NCI-H2227 (cell line): Measurements from ENCODE around the gene LHX8.
"Not testable (repeated sequence)": the region's sequence is repeated elsewhere in the genome, so short reads cannot be mapped to it uniquely, and the experiment has no call there.

Source experiments
- DNase-seq: peaks from one replicate; lab custom pipeline; 2025; ENCODE audit not compliant: unreplicated experiment; lab: John Stamatoyannopoulos, UW

The LHX8 gene

GRCh38 chr1:75132812-75133619, 1.2 kb upstream of the LHX8 start:
- DNase-seq = no peak

- no peak for DNase-seq
Observed at GRCh38 chr1:75134647-75135572, 722 bp downstream of the LHX8 start.

GRCh38 chr1:75135573-75136194, 1.5 kb downstream of the LHX8 start:
- no peak for DNase-seq

GRCh38 chr1:75136195-75136815, 2.1 kb downstream of the LHX8 start:
- peak; percentile 48 for DNase-seq

- no peak for DNase-seq
Observed at GRCh38 chr1:75136921-75137641, 2.9 kb downstream of the LHX8 start.

GRCh38 chr1:75152092-75152491, 17.9 kb downstream of the LHX8 start:
- no peak for DNase-seq

- no peak for DNase-seq
Observed at GRCh38 chr1:75159154-75159553, 25.0 kb downstream of the LHX8 start.

- DNase-seq = no peak
Observed at GRCh38 chr1:75165264-75165663, 31.1 kb downstream of the LHX8 start.

GRCh38 chr1:75166821-75167220, 32.6 kb downstream of the LHX8 start:
- no peak for DNase-seq

- DNase-seq = no peak
Observed at GRCh38 chr1:75170011-75170410, 35.8 kb downstream of the LHX8 start.

- no peak for DNase-seq
Observed at GRCh38 chr1:75170981-75171380, 36.8 kb downstream of the LHX8 start.

- DNase-seq = no peak
Observed at GRCh38 chr1:75171876-75172275, 37.7 kb downstream of the LHX8 start.

GRCh38 chr1:75172556-75172955, 38.4 kb downstream of the LHX8 start:
- DNase-seq = no peak

- no peak for DNase-seq
Observed at GRCh38 chr1:75174031-75174760, 40.0 kb downstream of the LHX8 start.

GRCh38 chr1:75181214-75181955, 47.2 kb downstream of the LHX8 start:
- DNase-seq = not testable (repeated sequence)

GRCh38 chr1:75188892-75189291, 54.7 kb downstream of the LHX8 start:
- no peak for DNase-seq

- DNase-seq = no peak
Observed at GRCh38 chr1:75198163-75198562, 64.0 kb downstream of the LHX8 start.

GRCh38 chr1:75198761-75199160, 64.6 kb downstream of the LHX8 start:
- DNase-seq = no peak

- no peak for DNase-seq
Observed at GRCh38 chr1:75202751-75203150, 68.6 kb downstream of the LHX8 start.
